Measurements from ENCODE around the gene CEP85L. TPM values are rescaled to one million over a fixed set of nuclear protein-coding genes. Genes with fewer than 3 reads are reported as not detected.

Gene CEP85L
- total RNA-seq, 4 donors from 2014 or later: 5.3 to 10.5 (median 8.7) TPM

DNA sequence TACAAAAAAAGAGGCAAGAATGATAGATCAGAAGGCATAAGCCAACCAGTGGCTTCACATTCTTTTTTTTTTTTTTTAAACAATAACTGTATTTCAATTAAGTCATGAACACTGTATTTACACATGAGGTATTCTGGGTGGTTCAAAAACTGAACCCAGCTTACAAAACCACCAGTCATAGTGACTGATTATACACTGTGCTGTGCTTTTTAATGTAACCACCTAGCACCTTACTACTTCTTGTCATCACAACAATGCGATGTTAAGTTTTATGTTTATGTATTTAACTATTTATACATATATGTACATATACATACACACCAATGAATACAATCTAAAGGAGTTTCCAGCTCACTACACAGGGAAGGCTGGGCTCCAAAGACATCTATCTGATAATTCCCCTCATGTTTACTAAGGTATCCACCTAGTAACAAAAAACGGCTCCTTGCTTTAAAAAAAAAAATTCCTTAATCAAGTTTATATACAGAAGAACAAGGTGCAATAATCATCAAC, 190.4 kb downstream of the CEP85L start:
- in situ Hi-C loops (cut with MboI; ENCODE audit: low pct_ligation_motif_present in 1 of 4, low pct_unique_long_range_greater_than_20kb in 1 of 4, low sequenced_read_pairs in 3 of 4) (no loop called here), intact Hi-C loops (cut with DNase I; ENCODE audit: low total_unique reads) (no loop called here)
- DNase-seq: no peak
- no peak overlapping the region for H3K27ac ChIP-seq
- H3K9me3 ChIP-seq: no peaks in the 10 kb centered on the region
- TF ChIP-seq POLR2A (IDR thresholded peaks at IDR 0.05): no peak
- TF ChIP-seq, protein P1, sequence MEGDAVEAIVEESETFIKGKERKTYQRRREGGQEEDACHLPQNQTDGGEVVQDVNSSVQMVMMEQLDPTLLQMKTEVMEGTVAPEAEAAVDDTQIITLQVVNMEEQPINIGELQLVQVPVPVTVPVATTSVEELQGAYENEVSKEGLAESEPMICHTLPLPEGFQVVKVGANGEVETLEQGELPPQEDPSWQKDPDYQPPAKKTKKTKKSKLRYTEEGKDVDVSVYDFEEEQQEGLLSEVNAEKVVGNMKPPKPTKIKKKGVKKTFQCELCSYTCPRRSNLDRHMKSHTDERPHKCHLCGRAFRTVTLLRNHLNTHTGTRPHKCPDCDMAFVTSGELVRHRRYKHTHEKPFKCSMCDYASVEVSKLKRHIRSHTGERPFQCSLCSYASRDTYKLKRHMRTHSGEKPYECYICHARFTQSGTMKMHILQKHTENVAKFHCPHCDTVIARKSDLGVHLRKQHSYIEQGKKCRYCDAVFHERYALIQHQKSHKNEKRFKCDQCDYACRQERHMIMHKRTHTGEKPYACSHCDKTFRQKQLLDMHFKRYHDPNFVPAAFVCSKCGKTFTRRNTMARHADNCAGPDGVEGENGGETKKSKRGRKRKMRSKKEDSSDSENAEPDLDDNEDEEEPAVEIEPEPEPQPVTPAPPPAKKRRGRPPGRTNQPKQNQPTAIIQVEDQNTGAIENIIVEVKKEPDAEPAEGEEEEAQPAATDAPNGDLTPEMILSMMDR (IDR thresholded peaks at IDR 0.05): no peak
- TF ChIP-seq EP300 (IDR thresholded peaks at IDR 0.05; ENCODE audit: low read depth): no peak
- TF ChIP-seq POLR2AphosphoS5 (IDR thresholded peaks at IDR 0.05): no peak
- 81 to 86% methylated on average over 2 of the region's 2 CpGs for WGBS, 2 donors (ENCODE audit: low coverage in 1 of 2)
- H3K27me3 ChIP-seq: no peaks in the 10 kb centered on the region
- H3K36me3 ChIP-seq: peaks cover 0 to 10% (median 0%) of the 10 kb centered on the region in 4 donors
- H3K4me1 ChIP-seq: no peaks in the 10 kb centered on the region
- H3K4me3 ChIP-seq: no peak overlapping the region

DNA sequence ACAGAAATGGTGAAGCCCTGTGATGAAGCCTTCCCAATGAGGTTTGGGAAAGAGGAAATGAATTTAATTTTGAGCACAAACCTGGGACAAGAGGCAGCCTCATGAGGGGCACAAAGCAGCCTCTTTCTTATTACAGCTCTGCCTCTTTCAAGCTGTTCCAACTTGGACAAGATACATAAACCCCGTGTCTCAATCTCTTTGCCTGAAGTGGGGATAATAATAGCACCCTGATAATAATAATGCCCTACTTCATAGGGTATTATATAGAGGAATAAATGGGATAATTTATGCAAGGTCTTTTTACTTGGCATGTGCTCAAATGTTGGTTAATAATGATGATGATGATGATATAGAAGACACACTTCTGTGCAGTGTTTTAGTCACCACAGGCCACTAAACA, 194.4 kb downstream of the CEP85L start:
- intact Hi-C loops (cut with DNase I; ENCODE audit: low total_unique reads) (no loop called here), in situ Hi-C loops (cut with MboI; ENCODE audit: low pct_ligation_motif_present in 1 of 4, low pct_unique_long_range_greater_than_20kb in 1 of 4, low sequenced_read_pairs in 3 of 4) (no loop called here)
- no peaks in the 10 kb centered on the region for H3K4me1 ChIP-seq
- no peaks in the 10 kb centered on the region for H3K27me3 ChIP-seq
- H3K36me3 ChIP-seq: no peaks in the 10 kb centered on the region
- TF ChIP-seq, protein P1 (IDR thresholded peaks at IDR 0.05): no peak
- no peak for TF ChIP-seq EP300 (IDR thresholded peaks at IDR 0.05; ENCODE audit: low read depth)
- no peak for TF ChIP-seq POLR2A (IDR thresholded peaks at IDR 0.05)
- no peak for TF ChIP-seq POLR2AphosphoS5 (IDR thresholded peaks at IDR 0.05)
- DNase-seq: no peak
- WGBS, 2 donors (ENCODE audit: low coverage in 1 of 2): 59 to 75% methylated on average over 1 of the region's 1 CpG
- H3K9me3 ChIP-seq: peaks cover 4 to 14% of the 10 kb centered on the region in 2 donors
- H3K4me3 ChIP-seq: no peak overlapping the region
- no peak overlapping the region for H3K27ac ChIP-seq

DNA sequence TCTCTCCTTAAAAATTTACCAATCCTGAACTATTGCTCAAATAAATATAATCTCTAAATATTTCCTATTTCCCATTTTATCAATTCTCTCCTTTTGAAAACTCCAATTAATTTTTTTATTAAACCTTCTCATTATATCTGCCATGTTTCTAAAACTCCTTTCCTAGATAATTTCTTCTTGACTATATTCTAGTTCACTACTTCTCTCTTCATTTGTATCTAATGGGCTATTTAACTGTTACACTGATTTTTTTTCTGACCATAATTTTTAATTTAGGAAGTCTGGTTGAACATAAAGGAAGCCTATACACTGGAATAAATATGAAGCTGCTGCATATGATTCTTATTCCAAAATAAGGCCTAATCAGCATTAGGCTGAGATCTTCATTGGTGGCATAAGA, 199.6 kb downstream of the CEP85L start:
- intact Hi-C loops (cut with DNase I; ENCODE audit: low total_unique reads): no loop called here
- Histone ChIP-seq H3K4me1 (no peaks in the 10 kb centered on the region), H3K9me3 (peaks cover 24 to 41% of the 10 kb centered on the region in 2 donors), H3K27ac (no peak overlapping the region), H3K27me3 (no peaks in the 10 kb centered on the region), H3K4me3 (no peak overlapping the region), H3K36me3 (peaks cover 0 to 4% (median 0%) of the 10 kb centered on the region in 4 donors)
- DNase-seq: no peak
- TF ChIP-seq POLR2A (IDR thresholded peaks at IDR 0.05): no peak
- TF ChIP-seq POLR2AphosphoS5 (IDR thresholded peaks at IDR 0.05): no peak
- TF ChIP-seq, protein P1 (IDR thresholded peaks at IDR 0.05): no peak
- no peak for TF ChIP-seq EP300 (IDR thresholded peaks at IDR 0.05; ENCODE audit: low read depth)
- in situ Hi-C loops (cut with MboI; ENCODE audit: low pct_ligation_motif_present in 1 of 4, low pct_unique_long_range_greater_than_20kb in 1 of 4, low sequenced_read_pairs in 3 of 4): no loop called here

DNA sequence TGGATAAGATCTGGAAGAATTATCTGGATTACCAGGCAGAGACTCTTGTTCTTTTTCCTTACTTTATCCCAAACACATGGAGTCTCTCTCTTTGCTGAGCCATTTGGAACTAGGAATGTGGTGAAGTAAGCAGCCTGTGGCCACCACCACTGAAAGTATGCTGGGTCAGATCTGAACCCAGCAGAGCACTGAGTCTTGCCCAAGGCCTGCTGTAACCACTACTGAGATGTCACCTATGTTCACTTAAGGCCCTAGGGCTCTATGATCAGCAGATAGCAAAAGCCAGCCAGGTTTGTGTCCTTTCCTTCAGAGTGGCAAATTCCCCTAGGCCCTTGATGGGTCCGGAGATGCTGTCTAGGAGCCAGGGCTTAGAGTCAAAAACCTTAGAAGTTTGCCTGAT, 206.6 kb downstream of the CEP85L start:
- H3K36me3 ChIP-seq: peaks cover 0 to 4% (median 0%) of the 10 kb centered on the region in 4 donors
- TF ChIP-seq POLR2A (IDR thresholded peaks at IDR 0.05): no peak
- TF ChIP-seq POLR2AphosphoS5 (IDR thresholded peaks at IDR 0.05): no peak
- TF ChIP-seq, protein P1 (IDR thresholded peaks at IDR 0.05): no peak
- TF ChIP-seq EP300 (IDR thresholded peaks at IDR 0.05; ENCODE audit: low read depth): no peak
- no peaks in the 10 kb centered on the region for H3K27me3 ChIP-seq
- H3K27ac ChIP-seq: no peak overlapping the region
- peaks cover 24 to 26% of the 10 kb centered on the region in 2 donors for H3K9me3 ChIP-seq
- intact Hi-C loops (cut with DNase I; ENCODE audit: low total_unique reads) (no loop called here), in situ Hi-C loops (cut with MboI; ENCODE audit: low pct_ligation_motif_present in 1 of 4, low pct_unique_long_range_greater_than_20kb in 1 of 4, low sequenced_read_pairs in 3 of 4) (no loop called here)
- no peak for DNase-seq
- WGBS, 2 donors (ENCODE audit: low coverage in 1 of 2): 94% methylated on average over 1 of the region's 1 CpG; no CpG with 5 or more reads in 1 of the 2 donors
- no peak overlapping the region for H3K4me3 ChIP-seq
- H3K4me1 ChIP-seq: no peaks in the 10 kb centered on the region

All from transverse colon (tissue), 4 donors.